ENCODE measurements around the gene RFX1.

- TF ChIP-seq POLR2A (IDR thresholded peaks at IDR 0.05): no peak
- TF ChIP-seq POLR2AphosphoS5 (IDR thresholded peaks at IDR 0.05): no peak
- no peak for TF ChIP-seq CTCF (IDR thresholded peaks at IDR 0.05)
- no peak for TF ChIP-seq EP300 (IDR thresholded peaks at IDR 0.05)
Observed at GRCh38 chr19:13993590-13994300, 12.4 kb downstream of the RFX1 start.

Data from suprapubic skin (tissue), 4 donors.